H54 (cell line): ENCODE results near the gene SCO2.
"Not testable (repeated sequence)": the region's sequence is repeated elsewhere in the genome, so short reads cannot be mapped to it uniquely, and the experiment has no call there.

Experiments used
- DNase-seq: peaks from one replicate; pipeline ENCODE4 v3.0.0; 2011; ENCODE audit warnings: low spot score, mixed read lengths; ENCODE audit not compliant: insufficient read length
- FAIRE-seq: peaks from 3 replicates; lab custom pipeline; 2011; peaks lifted over from hg19 to GRCh38; lab: Jason Lieb, UNC
- POLR2A ChIP-seq: IDR thresholded peaks from 2 replicates; pipeline ENCODE4 v1.6.1; 2011; ENCODE audit warnings: low read depth, mild to moderate bottlenecking, low read length

Gene SCO2

GRCh38 chr22:50526108-50526833 is 873 bp upstream of the SCO2 start:
- FAIRE-seq (no peak), DNase-seq (peak; percentile 71)
- no peak; the same call in 1 of the 2 replicates for TF ChIP-seq POLR2A

GRCh38 chr22:50525858-50526107 is 385 bp upstream of the SCO2 start:
- FAIRE-seq (no peak), DNase-seq (no peak)

GRCh38 chr22:50524676-50525103 is 708 bp downstream of the SCO2 start:
- FAIRE-seq (no peak), DNase-seq (no peak)
- no peak for TF ChIP-seq POLR2A

More at GRCh38 chr22:50525858-50526107, 385 bp upstream of the SCO2 start:
- TF ChIP-seq POLR2A = no peak

GRCh38 chr22:50523806-50524675 is 1.4 kb downstream of the SCO2 start:
- no peak for FAIRE-seq
- DNase-seq = no peak

GRCh38 chr22:50523458-50523805 is 2.0 kb downstream of the SCO2 start:
- TF ChIP-seq POLR2A = no peak
- DNase-seq = no peak
- FAIRE-seq = no peak

More at GRCh38 chr22:50523806-50524675, 1.4 kb downstream of the SCO2 start:
- TF ChIP-seq POLR2A = no peak

GRCh38 chr22:50522806-50523438 is 2.5 kb downstream of the SCO2 start:
- DNase-seq (no peak), FAIRE-seq (no peak)
- no peak for TF ChIP-seq POLR2A

- DNase-seq (no peak), FAIRE-seq (no peak)
- no peak for TF ChIP-seq POLR2A
These were observed 3.1 kb downstream of the SCO2 start for GRCh38 chr22:50522208-50522805.

GRCh38 chr22:50521710-50522109 is 3.7 kb downstream of the SCO2 start:
- TF ChIP-seq POLR2A = no peak
- FAIRE-seq = no peak
- no peak for DNase-seq

- TF ChIP-seq POLR2A = no peak
- no peak for FAIRE-seq
- no peak for DNase-seq
These were observed 4.5 kb downstream of the SCO2 start for GRCh38 chr22:50520826-50521453.

- FAIRE-seq, DNase-seq: not testable (repeated sequence)
These were observed 5.2 kb downstream of the SCO2 start for GRCh38 chr22:50520184-50520583.

GRCh38 chr22:50519151-50519550 is 6.2 kb downstream of the SCO2 start:
- DNase-seq (no peak), FAIRE-seq (no peak)
- TF ChIP-seq POLR2A = no peak

- no peak for FAIRE-seq
- no peak for DNase-seq
- no peak for TF ChIP-seq POLR2A
These were observed 6.8 kb downstream of the SCO2 start for GRCh38 chr22:50518606-50519005.

GRCh38 chr22:50517495-50518260 is 7.7 kb downstream of the SCO2 start:
- FAIRE-seq = no peak
- no peak for TF ChIP-seq POLR2A
- DNase-seq = no peak
